Muscle layer of duodenum (tissue), 2 donors: ENCODE data around the gene RNASE13.
"Not testable (repeated sequence)": the region's sequence is repeated elsewhere in the genome, so short reads cannot be mapped to it uniquely, and the experiment has no call there.

Source experiments
- H3K27ac ChIP-seq: one replicate; pipeline ENCODE4 v1.7.0; 2013; ENCODE audit warnings: mild to moderate bottlenecking, low read length
- H3K27me3 ChIP-seq: one replicate; pipeline ENCODE4 v1.7.0; 2013; ENCODE audit warnings: low read depth, mild to moderate bottlenecking, control low read depth, low read length
- H3K36me3 ChIP-seq, 2 donors: one replicate each; pipeline ENCODE4 v1.7.0; 2013; ENCODE audit warnings: low read length in 2 of 2, control low read depth in 1 of 2, mild to moderate bottlenecking in 1 of 2; ENCODE audit not compliant: insufficient read depth in 2 of 2, control insufficient read depth in 1 of 2
- H3K4me1 ChIP-seq, 2 donors: one replicate each; pipeline ENCODE4 v1.7.0; 2013; ENCODE audit warnings: low read length in 2 of 2, mild to moderate bottlenecking in 2 of 2, control low read depth in 1 of 2, moderate library complexity in 1 of 2; ENCODE audit not compliant: insufficient read depth in 2 of 2, control insufficient read depth in 1 of 2
- H3K4me3 ChIP-seq, 2 donors: one replicate each; pipeline ENCODE4 v1.7.0; 2013; ENCODE audit warnings: low read length in 2 of 2, low read depth in 1 of 2, mild to moderate bottlenecking in 1 of 2
- H3K9me3 ChIP-seq, 2 donors: one replicate each; pipeline ENCODE4 v1.7.0; 2013; ENCODE audit warnings: low read length in 2 of 2, control low read depth in 1 of 2, mild to moderate bottlenecking in 1 of 2; ENCODE audit not compliant: control insufficient read depth in 1 of 2
- donor health status: healthy.

RNASE13 gene

GRCh38 chr14:20997115-20997514 lies 37.5 kb downstream of the RNASE13 start:
- H3K4me3 ChIP-seq, result no peak overlapping the region
- no peaks in the 10 kb centered on the region for H3K9me3 ChIP-seq
- H3K27me3 ChIP-seq, result no peaks in the 10 kb centered on the region
- H3K27ac ChIP-seq, result no peak overlapping the region
- peaks cover 0 to under 1% of the 10 kb centered on the region in 2 donors for H3K4me1 ChIP-seq
- peaks cover 42 to 50% of the 10 kb centered on the region in 2 donors for H3K36me3 ChIP-seq

- peaks cover 45 to 55% of the 10 kb centered on the region in 2 donors for H3K36me3 ChIP-seq
- H3K27me3 ChIP-seq, result no peaks in the 10 kb centered on the region
- H3K4me1 ChIP-seq, result peaks cover 0 to 7% of the 10 kb centered on the region in 2 donors
- H3K9me3 ChIP-seq, result no peaks in the 10 kb centered on the region
- no peak overlapping the region for H3K27ac ChIP-seq
- H3K4me3 ChIP-seq, result no peak overlapping the region
These were observed 38.1 kb downstream of the RNASE13 start for GRCh38 chr14:20996521-20996920.

GRCh38 chr14:20989787-20990600 lies 44.6 kb downstream of the RNASE13 start, which contains the start of gene METTL17:
Gene METTL17 (plus strand): TSS chr14:20989980. CDS start chr14:20990003, 23 bp downstream.
- no peaks in the 10 kb centered on the region for H3K9me3 ChIP-seq
- H3K27me3 ChIP-seq, result no peaks in the 10 kb centered on the region
- H3K27ac ChIP-seq, result peak within 1 kb of the TSS; percentile 89
- H3K4me3 ChIP-seq, result peak within 1 kb of the TSS; percentile 97 to 99
- H3K36me3 ChIP-seq, result peaks cover 27 to 34% of the 10 kb centered on the region in 2 donors
- H3K4me1 ChIP-seq, result peaks cover 12 to 21% of the 10 kb centered on the region in 2 donors

- Histone ChIP-seq H3K4me1 (peaks cover 12 to 21% of the 10 kb centered on the region in 2 donors), H3K4me3 (peak overlapping the region; percentile 47 to 99), H3K36me3 (peaks cover 22 to 28% of the 10 kb centered on the region in 2 donors), H3K27me3 (no peaks in the 10 kb centered on the region), H3K9me3 (no peaks in the 10 kb centered on the region), H3K27ac (peak overlapping the region; percentile 89)
These were observed 45.2 kb downstream of the RNASE13 start for GRCh38 chr14:20989471-20989786.

GRCh38 chr14:20988717-20989470 lies 45.7 kb downstream of the RNASE13 start:
- H3K27ac ChIP-seq, result peak overlapping the region; percentile 89
- peaks cover 16 to 23% of the 10 kb centered on the region in 2 donors for H3K36me3 ChIP-seq
- no peaks in the 10 kb centered on the region for H3K27me3 ChIP-seq
- H3K9me3 ChIP-seq, result no peaks in the 10 kb centered on the region
- H3K4me1 ChIP-seq, result peaks cover 12 to 21% of the 10 kb centered on the region in 2 donors
- H3K4me3 ChIP-seq, result peak overlapping the region; percentile 22 to 47

GRCh38 chr14:20986811-20987210 lies 47.8 kb downstream of the RNASE13 start:
- Histone ChIP-seq H3K4me3 (no peak overlapping the region), H3K4me1 (peaks cover 12 to 17% of the 10 kb centered on the region in 2 donors), H3K36me3 (peaks cover 0 to 2% of the 10 kb centered on the region in 2 donors), H3K27ac (no peak overlapping the region), H3K9me3 (no peaks in the 10 kb centered on the region), H3K27me3 (no peaks in the 10 kb centered on the region)

- not testable (repeated sequence) for H3K27me3 ChIP-seq, H3K4me3 ChIP-seq, H3K9me3 ChIP-seq, H3K27ac ChIP-seq, H3K36me3 ChIP-seq, H3K4me1 ChIP-seq
These were observed 49.0 kb downstream of the RNASE13 start for GRCh38 chr14:20985650-20986049.
